Nephron (organoid): Measurements from ENCODE around the gene ENKD1.

Source experiments
- H3K27ac Mint-ChIP-seq, 3 experiments: 2 replicates each; pipeline ENCODE4 v1.8.0; 2020; ENCODE audit warnings: mixed read lengths in 3 of 3, mild to moderate bottlenecking in 2 of 3, moderate library complexity in 1 of 3
- H3K27me3 Mint-ChIP-seq: 2 replicates; pipeline ENCODE4 v1.8.0; 2021; ENCODE audit warnings: low read depth, mild to moderate bottlenecking, moderate library complexity, mixed read lengths
- H3K36me3 Mint-ChIP-seq: 2 replicates; pipeline ENCODE4 v1.8.0; 2020; ENCODE audit warnings: low read depth, mixed read lengths
- H3K4me1 Mint-ChIP-seq: 2 replicates; pipeline ENCODE4 v1.8.0; 2020; ENCODE audit warnings: mixed read lengths
- H3K4me3 Mint-ChIP-seq, 3 experiments: 2 replicates each; pipeline ENCODE4 v1.8.0; 2020; ENCODE audit warnings: mild to moderate bottlenecking in 3 of 3, mixed read lengths in 3 of 3, moderate library complexity in 2 of 3
- H3K9me3 Mint-ChIP-seq: 2 replicates; pipeline ENCODE4 v1.8.0; 2020; ENCODE audit warnings: mixed read lengths
- TF ChIP-seq, protein P1 (sequence below), 3 experiments: fragments of 200-600 bp; sonication (generic); IDR thresholded peaks; one replicate each; pipeline ENCODE4 v1.5.0; 2021; ENCODE audit warnings: antibody characterized with exemption in 3 of 3; ENCODE audit not compliant: unreplicated experiment in 3 of 3

ENKD1 gene

DNA sequence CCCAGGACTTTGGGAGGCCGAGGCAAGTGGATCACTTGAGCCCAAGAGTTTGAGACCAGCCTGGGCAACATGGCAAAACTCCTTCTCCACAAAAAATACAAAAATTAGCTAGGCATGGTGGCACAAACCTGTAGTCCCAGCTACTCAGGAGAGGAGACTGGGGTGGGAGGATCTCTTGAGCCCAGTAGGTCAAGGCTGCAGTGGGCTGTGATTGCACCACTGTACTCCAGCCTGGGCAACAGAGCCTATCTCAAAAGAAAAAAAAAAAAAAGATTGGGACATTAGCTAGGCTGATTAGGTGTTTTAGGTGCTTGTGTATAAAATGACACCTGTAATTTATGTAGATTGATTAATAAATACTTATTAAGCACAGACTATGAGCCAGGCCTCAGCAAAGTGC, 42.5 kb upstream of the ENKD1 start:
- H3K4me1 Mint-ChIP-seq = peaks cover 10% of the 10 kb centered on the region
- TF ChIP-seq, protein P1, sequence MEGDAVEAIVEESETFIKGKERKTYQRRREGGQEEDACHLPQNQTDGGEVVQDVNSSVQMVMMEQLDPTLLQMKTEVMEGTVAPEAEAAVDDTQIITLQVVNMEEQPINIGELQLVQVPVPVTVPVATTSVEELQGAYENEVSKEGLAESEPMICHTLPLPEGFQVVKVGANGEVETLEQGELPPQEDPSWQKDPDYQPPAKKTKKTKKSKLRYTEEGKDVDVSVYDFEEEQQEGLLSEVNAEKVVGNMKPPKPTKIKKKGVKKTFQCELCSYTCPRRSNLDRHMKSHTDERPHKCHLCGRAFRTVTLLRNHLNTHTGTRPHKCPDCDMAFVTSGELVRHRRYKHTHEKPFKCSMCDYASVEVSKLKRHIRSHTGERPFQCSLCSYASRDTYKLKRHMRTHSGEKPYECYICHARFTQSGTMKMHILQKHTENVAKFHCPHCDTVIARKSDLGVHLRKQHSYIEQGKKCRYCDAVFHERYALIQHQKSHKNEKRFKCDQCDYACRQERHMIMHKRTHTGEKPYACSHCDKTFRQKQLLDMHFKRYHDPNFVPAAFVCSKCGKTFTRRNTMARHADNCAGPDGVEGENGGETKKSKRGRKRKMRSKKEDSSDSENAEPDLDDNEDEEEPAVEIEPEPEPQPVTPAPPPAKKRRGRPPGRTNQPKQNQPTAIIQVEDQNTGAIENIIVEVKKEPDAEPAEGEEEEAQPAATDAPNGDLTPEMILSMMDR (IDR thresholded peaks at IDR 0.05; ENCODE audit: unreplicated experiment in 3 of 3) = no peak
- no peaks in the 10 kb centered on the region for H3K9me3 Mint-ChIP-seq
- no peaks in the 10 kb centered on the region for H3K27me3 Mint-ChIP-seq
- H3K27ac Mint-ChIP-seq = no peak overlapping the region
- peaks cover 30% of the 10 kb centered on the region for H3K36me3 Mint-ChIP-seq
- no peak overlapping the region for H3K4me3 Mint-ChIP-seq

DNA sequence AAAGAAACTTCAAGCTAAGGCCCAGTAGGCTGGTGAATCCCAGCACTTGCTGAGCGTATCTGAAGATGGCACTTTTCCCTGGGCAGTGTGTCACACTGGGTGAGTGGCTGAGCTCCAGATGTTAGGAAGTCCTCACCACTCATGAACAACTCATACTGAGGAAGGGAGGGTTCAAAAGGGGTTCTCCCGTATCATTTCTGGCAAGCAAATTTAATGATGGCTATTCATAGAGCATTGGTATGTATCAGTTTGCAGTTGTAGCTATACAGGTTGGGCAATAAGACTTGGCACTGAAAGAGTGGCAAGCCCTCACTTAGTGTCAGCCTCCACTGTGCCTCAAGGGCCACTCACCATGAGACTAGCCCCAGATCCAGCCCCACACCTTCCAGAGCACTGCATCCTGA, 41.8 kb upstream of the ENKD1 start:
- Mint-ChIP-seq H3K36me3 (peaks cover 26% of the 10 kb centered on the region), H3K27ac (no peak overlapping the region), H3K27me3 (no peaks in the 10 kb centered on the region), H3K9me3 (no peaks in the 10 kb centered on the region), H3K4me3 (no peak overlapping the region), H3K4me1 (peaks cover 10% of the 10 kb centered on the region)
- TF ChIP-seq, protein P1 (IDR thresholded peaks at IDR 0.05; ENCODE audit: unreplicated experiment in 3 of 3) = no peak

DNA sequence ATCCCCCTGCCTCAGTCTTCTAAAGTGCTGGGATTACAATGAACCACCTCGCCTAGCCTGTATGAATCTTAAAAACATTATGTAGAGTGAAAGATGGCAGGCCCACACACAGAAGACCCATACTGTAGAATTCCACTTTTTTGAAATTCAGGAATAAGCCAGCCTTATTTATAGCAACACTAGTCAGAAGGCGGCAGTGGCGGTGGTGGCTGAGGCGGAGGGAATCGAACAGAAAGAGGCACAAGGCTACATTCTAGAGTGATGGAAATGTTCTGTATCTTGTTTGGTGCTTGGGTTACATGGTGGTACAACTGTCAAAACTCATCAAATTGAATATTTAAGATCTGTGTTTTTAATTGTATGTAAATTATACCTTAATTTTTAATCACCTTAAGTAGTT, 41.2 kb upstream of the ENKD1 start:
- Mint-ChIP-seq H3K27me3 (no peaks in the 10 kb centered on the region), H3K9me3 (no peaks in the 10 kb centered on the region), H3K4me1 (peaks cover 10% of the 10 kb centered on the region), H3K27ac (no peak overlapping the region), H3K36me3 (peaks cover 23% of the 10 kb centered on the region), H3K4me3 (no peak overlapping the region)
- TF ChIP-seq, protein P1 (IDR thresholded peaks at IDR 0.05; ENCODE audit: unreplicated experiment in 3 of 3) = no peak

DNA sequence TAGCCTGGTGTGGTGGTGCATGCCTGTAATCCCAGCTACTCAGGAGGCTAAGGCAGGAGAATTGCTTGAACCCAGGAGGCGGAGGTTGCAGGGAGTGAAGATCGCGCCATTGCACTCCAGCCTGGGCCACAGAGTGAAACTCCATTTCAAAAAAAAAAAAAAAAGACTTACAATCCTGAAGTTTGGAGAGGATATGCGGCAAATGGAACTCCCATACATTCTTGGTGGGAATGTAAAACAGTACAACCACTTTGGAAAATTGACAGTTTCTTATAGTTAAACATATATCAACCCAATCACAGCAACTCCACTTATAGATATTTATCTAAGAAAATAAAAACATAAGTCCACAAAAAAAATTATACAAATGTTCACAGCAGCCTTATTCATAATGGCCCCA, 40.7 kb upstream of the ENKD1 start:
- no peaks in the 10 kb centered on the region for H3K27me3 Mint-ChIP-seq
- TF ChIP-seq, protein P1 (IDR thresholded peaks at IDR 0.05; ENCODE audit: unreplicated experiment in 3 of 3) = no peak
- peaks cover 10% of the 10 kb centered on the region for H3K4me1 Mint-ChIP-seq
- peaks cover 23% of the 10 kb centered on the region for H3K36me3 Mint-ChIP-seq
- no peak overlapping the region for H3K4me3 Mint-ChIP-seq
- H3K9me3 Mint-ChIP-seq = no peaks in the 10 kb centered on the region
- no peak overlapping the region for H3K27ac Mint-ChIP-seq

DNA sequence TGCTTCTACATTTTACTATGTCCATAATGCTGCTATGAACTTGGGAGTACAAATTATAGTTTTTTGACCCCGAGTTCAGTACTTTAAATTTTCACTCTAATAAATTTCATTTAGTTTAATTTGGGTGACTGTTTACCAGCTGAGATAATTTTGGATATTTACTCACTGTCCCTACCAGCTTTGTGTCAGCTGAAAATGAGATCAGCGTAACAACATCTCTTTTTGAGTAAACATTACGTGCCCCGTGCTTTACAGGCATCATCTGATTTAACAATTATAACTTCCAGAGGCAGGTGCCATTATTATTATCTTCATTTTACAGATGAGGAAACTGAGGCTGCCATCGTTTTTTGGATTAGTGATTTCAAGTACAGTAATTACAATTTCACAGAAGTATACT, 37.6 kb upstream of the ENKD1 start:
- no peak overlapping the region for H3K4me3 Mint-ChIP-seq
- peaks cover 10% of the 10 kb centered on the region for H3K36me3 Mint-ChIP-seq
- no peaks in the 10 kb centered on the region for H3K27me3 Mint-ChIP-seq
- peaks cover 10% of the 10 kb centered on the region for H3K4me1 Mint-ChIP-seq
- H3K9me3 Mint-ChIP-seq = no peaks in the 10 kb centered on the region
- H3K27ac Mint-ChIP-seq = no peak overlapping the region
- TF ChIP-seq, protein P1 (IDR thresholded peaks at IDR 0.05; ENCODE audit: unreplicated experiment in 3 of 3) = no peak

DNA sequence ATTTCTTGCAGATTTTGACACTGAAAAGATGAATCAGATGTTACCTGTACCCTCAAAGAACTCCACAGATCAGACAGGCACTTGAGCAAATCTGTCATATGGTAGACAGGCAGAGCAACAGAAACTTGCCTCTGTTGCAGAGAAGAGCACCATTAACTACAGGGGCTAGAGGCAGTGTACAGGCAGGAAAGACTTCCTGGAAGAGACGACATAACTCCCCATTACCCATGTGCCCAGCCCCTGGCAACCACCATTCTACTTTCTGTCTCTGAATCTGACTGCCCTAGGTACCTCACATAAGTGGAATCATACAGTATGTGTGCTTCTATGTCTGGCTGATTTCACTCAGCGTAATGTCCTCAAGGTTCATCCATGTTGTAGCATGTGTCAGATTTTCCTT, 37.1 kb upstream of the ENKD1 start:
- H3K4me3 Mint-ChIP-seq = no peak overlapping the region
- TF ChIP-seq, protein P1 (IDR thresholded peaks at IDR 0.05; ENCODE audit: unreplicated experiment in 3 of 3) = no peak
- peaks cover 2% of the 10 kb centered on the region for H3K9me3 Mint-ChIP-seq
- H3K36me3 Mint-ChIP-seq = peaks cover 14% of the 10 kb centered on the region
- no peaks in the 10 kb centered on the region for H3K27me3 Mint-ChIP-seq
- peaks cover 10% of the 10 kb centered on the region for H3K4me1 Mint-ChIP-seq
- no peak overlapping the region for H3K27ac Mint-ChIP-seq
